ENCODE results near the gene PRKCE. TPM values are rescaled to one million over a fixed set of nuclear protein-coding genes. Genes with fewer than 3 reads are reported as not detected.

Gene PRKCE
- total RNA-seq, 1 experiment from 2014 or later: 14.8 TPM

DNA sequence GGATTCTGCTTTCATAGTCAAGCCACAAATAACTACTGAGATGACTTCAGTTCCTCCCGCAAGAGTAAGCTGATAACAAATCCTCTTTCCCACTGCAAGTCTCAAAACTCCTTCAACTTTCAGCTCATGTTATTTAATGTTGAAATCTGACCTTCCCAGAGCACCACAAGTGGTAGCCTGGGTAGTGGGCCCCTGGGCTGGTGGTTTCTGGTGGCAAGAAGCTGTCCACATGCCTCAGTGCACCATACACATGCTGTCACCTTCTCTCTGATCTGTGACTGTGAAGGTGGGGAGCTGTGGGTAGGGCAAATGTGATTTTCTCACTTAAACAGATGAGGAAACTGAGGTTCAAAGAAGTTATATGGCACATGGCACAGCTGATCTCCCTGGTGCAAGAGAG is 399.6 kb downstream of the PRKCE start:
- Histone ChIP-seq H3K4me2 (ENCODE audit: low read length) (no peak overlapping the region), H3K4me3 (replicated peaks in 1 of 2; ENCODE audit: low read depth in 1 of 2, low read length in 2 of 2) (no peak overlapping the region), H2AFZ (ENCODE audit: low read depth, low read length, poor library complexity, severe bottlenecking) (no peak overlapping the region), H4K20me1 (ENCODE audit: insufficient read depth) (no peaks in the 10 kb centered on the region), H3K9me3 (ENCODE audit: control insufficient read depth in 1 of 2, insufficient read depth in 1 of 2, low read depth in 1 of 2, low read length in 2 of 2) (no peaks in the 10 kb centered on the region), H3K79me2 (ENCODE audit: insufficient read depth, low read length) (no peaks in the 10 kb centered on the region), H3K9me2 (ENCODE audit: insufficient read depth) (no peaks in the 10 kb centered on the region), H3K36me3 (ENCODE audit: control insufficient read depth in 1 of 2, insufficient read depth in 2 of 2, low read length in 2 of 2) (no peaks in the 10 kb centered on the region), H3K27ac (ENCODE audit: low read depth, low read length) (no peak overlapping the region), H3K27me3 (ENCODE audit: insufficient read depth, low read length) (no peaks in the 10 kb centered on the region), H3K4me1 (ENCODE audit: control insufficient read depth in 1 of 2, insufficient read depth in 2 of 2, low read length in 2 of 2) (no peaks in the 10 kb centered on the region), H3K9ac (ENCODE audit: low read length) (no peak overlapping the region)
- BruUV-seq (replicated peaks): no TSS peak
- POLR2A ChIA-PET: no interaction called here
- CTCF ChIA-PET: interaction anchor here (1.2 kb wide), 1 partner anchor 12 kb away, joined by 4 read pairs; no protein-coding TSS in a partner anchor
- ATAC-seq (no peak), DNase-seq (ENCODE audit: low read depth, low spot score) (no peak)
- TF ChIP-seq, protein P1, sequence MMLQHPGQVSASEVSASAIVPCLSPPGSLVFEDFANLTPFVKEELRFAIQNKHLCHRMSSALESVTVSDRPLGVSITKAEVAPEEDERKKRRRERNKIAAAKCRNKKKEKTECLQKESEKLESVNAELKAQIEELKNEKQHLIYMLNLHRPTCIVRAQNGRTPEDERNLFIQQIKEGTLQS (IDR thresholded peaks at IDR 0.05): no peak
- no peak for TF ChIP-seq JUND (IDR thresholded peaks at IDR 0.05)
- TF ChIP-seq SP1 (IDR thresholded peaks at IDR 0.05; ENCODE audit: low read depth): no peak
- no peak for TF ChIP-seq TCF7L2 (IDR thresholded peaks at IDR 0.05; ENCODE audit: borderline replicate concordance, extremely low read depth, insufficient read depth, insufficient read length)
- no peak for TF ChIP-seq CBX3 (IDR thresholded peaks at IDR 0.05; ENCODE audit: low read depth)
- no peak for TF ChIP-seq ZFX (IDR thresholded peaks at IDR 0.05)
- TF ChIP-seq, protein P2, sequence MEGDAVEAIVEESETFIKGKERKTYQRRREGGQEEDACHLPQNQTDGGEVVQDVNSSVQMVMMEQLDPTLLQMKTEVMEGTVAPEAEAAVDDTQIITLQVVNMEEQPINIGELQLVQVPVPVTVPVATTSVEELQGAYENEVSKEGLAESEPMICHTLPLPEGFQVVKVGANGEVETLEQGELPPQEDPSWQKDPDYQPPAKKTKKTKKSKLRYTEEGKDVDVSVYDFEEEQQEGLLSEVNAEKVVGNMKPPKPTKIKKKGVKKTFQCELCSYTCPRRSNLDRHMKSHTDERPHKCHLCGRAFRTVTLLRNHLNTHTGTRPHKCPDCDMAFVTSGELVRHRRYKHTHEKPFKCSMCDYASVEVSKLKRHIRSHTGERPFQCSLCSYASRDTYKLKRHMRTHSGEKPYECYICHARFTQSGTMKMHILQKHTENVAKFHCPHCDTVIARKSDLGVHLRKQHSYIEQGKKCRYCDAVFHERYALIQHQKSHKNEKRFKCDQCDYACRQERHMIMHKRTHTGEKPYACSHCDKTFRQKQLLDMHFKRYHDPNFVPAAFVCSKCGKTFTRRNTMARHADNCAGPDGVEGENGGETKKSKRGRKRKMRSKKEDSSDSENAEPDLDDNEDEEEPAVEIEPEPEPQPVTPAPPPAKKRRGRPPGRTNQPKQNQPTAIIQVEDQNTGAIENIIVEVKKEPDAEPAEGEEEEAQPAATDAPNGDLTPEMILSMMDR (IDR thresholded peaks at IDR 0.05 in 2 of 3, conservative IDR thresholded peaks at IDR 0.05 in 1 of 3; ENCODE audit: borderline replicate concordance in 1 of 3, insufficient read depth in 1 of 3, low read depth in 2 of 3, low read length in 2 of 3): no peak
- no peak for TF ChIP-seq ELF1 (IDR thresholded peaks at IDR 0.05; ENCODE audit: borderline replicate concordance, low read depth)
- no peak for TF ChIP-seq POLR2A (IDR thresholded peaks at IDR 0.05; ENCODE audit: borderline replicate concordance, extremely low read depth, insufficient read depth, insufficient read length)
- no peak for TF ChIP-seq CEBPB (IDR thresholded peaks at IDR 0.05; ENCODE audit: low read depth)
- TF ChIP-seq YY1 (IDR thresholded peaks at IDR 0.05; ENCODE audit: extremely low read depth, insufficient replicate concordance, low read depth, low read length): no peak
- TF ChIP-seq POLR2AphosphoS5 (IDR thresholded peaks at IDR 0.05; ENCODE audit: low read depth, low read length): no peak
- intact Hi-C loops (cut with micrococcal nuclease): no loop called here
- RAD21 ChIA-PET (ENCODE audit: low non-redundant PET in 1 of 2, low total read pairs in 2 of 2, uncharacterized antibody in 2 of 2, unreplicated experiment in 2 of 2): no interaction called here
